T-helper 2 cell treated with Interferon-gamma antibody and Interleukin-4, amounts not matched to agents 5 μg/mL and 100 μg/mL, for 36 hours (primary cell): ENCODE data around the gene RAB10.
A peak's percentile ranks its signal among the peaks of the same experiment; 100 is the strongest.

ENCODE experiments used
- DNase-seq: peaks from one replicate; pipeline ENCODE4 v3.0.0; 2021; ENCODE audit warnings: low spot score
- H3K27ac Mint-ChIP-seq: one replicate; pipeline ENCODE4 v1.8.0; 2021; ENCODE audit warnings: mild to moderate bottlenecking, mixed read lengths
- H3K27me3 Mint-ChIP-seq: one replicate; pipeline ENCODE4 v1.8.0; 2021; ENCODE audit warnings: low read depth, mixed read lengths
- H3K36me3 Mint-ChIP-seq: one replicate; pipeline ENCODE4 v1.8.0; 2021; ENCODE audit warnings: low read depth, mixed read lengths
- H3K4me1 Mint-ChIP-seq: one replicate; pipeline ENCODE4 v1.8.0; 2021; ENCODE audit warnings: low read depth, mixed read lengths
- H3K4me3 Mint-ChIP-seq: one replicate; pipeline ENCODE4 v1.8.0; 2022; ENCODE audit warnings: mild to moderate bottlenecking, moderate library complexity, mixed read lengths
- H3K9me3 Mint-ChIP-seq: one replicate; pipeline ENCODE4 v1.8.0; 2021; ENCODE audit warnings: mixed read lengths

The RAB10 gene

GRCh38 chr2:26114151-26114550 is 80.3 kb downstream of the RAB10 start:
- no peak for DNase-seq
- H3K36me3 Mint-ChIP-seq, result peaks cover 26% of the 10 kb centered on the region
- no peaks in the 10 kb centered on the region for H3K9me3 Mint-ChIP-seq
- no peak overlapping the region for H3K4me3 Mint-ChIP-seq
- no peak overlapping the region for H3K27ac Mint-ChIP-seq
- H3K4me1 Mint-ChIP-seq, result peaks cover 12% of the 10 kb centered on the region
- no peaks in the 10 kb centered on the region for H3K27me3 Mint-ChIP-seq

GRCh38 chr2:26118682-26119081 is 84.8 kb downstream of the RAB10 start:
- no peak overlapping the region for H3K4me3 Mint-ChIP-seq
- H3K27me3 Mint-ChIP-seq, result no peaks in the 10 kb centered on the region
- no peak for DNase-seq
- H3K9me3 Mint-ChIP-seq, result no peaks in the 10 kb centered on the region
- no peak overlapping the region for H3K27ac Mint-ChIP-seq
- H3K36me3 Mint-ChIP-seq, result peaks cover 10% of the 10 kb centered on the region
- peaks cover 11% of the 10 kb centered on the region for H3K4me1 Mint-ChIP-seq

- no peak overlapping the region for H3K27ac Mint-ChIP-seq
These were observed 85.6 kb downstream of the RAB10 start for GRCh38 chr2:26119521-26119920.

GRCh38 chr2:26122630-26123029 is 88.7 kb downstream of the RAB10 start:
- no peak overlapping the region for H3K4me3 Mint-ChIP-seq
- DNase-seq, result no peak
- H3K36me3 Mint-ChIP-seq, result peaks cover 5% of the 10 kb centered on the region
- H3K27ac Mint-ChIP-seq, result no peak overlapping the region
- peaks cover 9% of the 10 kb centered on the region for H3K4me1 Mint-ChIP-seq
- no peaks in the 10 kb centered on the region for H3K27me3 Mint-ChIP-seq
- H3K9me3 Mint-ChIP-seq, result no peaks in the 10 kb centered on the region

More at GRCh38 chr2:26119521-26119920, 85.6 kb downstream of the RAB10 start:
- Mint-ChIP-seq H3K36me3 (peaks cover 7% of the 10 kb centered on the region), H3K4me1 (peaks cover 6% of the 10 kb centered on the region), H3K9me3 (no peaks in the 10 kb centered on the region), H3K4me3 (no peak overlapping the region), H3K27me3 (no peaks in the 10 kb centered on the region)
- no peak for DNase-seq

GRCh38 chr2:26123426-26123825 is 89.5 kb downstream of the RAB10 start:
- Mint-ChIP-seq H3K36me3 (peaks cover 7% of the 10 kb centered on the region), H3K9me3 (no peaks in the 10 kb centered on the region), H3K27ac (peak overlapping the region; percentile 11), H3K4me3 (no peak overlapping the region), H3K4me1 (peaks cover 9% of the 10 kb centered on the region), H3K27me3 (no peaks in the 10 kb centered on the region)
- DNase-seq, result no peak

GRCh38 chr2:26126074-26126473 is 92.2 kb downstream of the RAB10 start:
- no peak overlapping the region for H3K27ac Mint-ChIP-seq
- H3K36me3 Mint-ChIP-seq, result peaks cover 15% of the 10 kb centered on the region
- H3K27me3 Mint-ChIP-seq, result no peaks in the 10 kb centered on the region
- peaks cover 18% of the 10 kb centered on the region for H3K4me1 Mint-ChIP-seq
- no peak for DNase-seq
- H3K9me3 Mint-ChIP-seq, result no peaks in the 10 kb centered on the region
- H3K4me3 Mint-ChIP-seq, result no peak overlapping the region

GRCh38 chr2:26128176-26128575 is 94.3 kb downstream of the RAB10 start:
- Mint-ChIP-seq H3K27me3 (no peaks in the 10 kb centered on the region), H3K36me3 (peaks cover 18% of the 10 kb centered on the region), H3K9me3 (no peaks in the 10 kb centered on the region), H3K4me1 (peaks cover 20% of the 10 kb centered on the region), H3K27ac (no peak overlapping the region), H3K4me3 (no peak overlapping the region)
- no peak for DNase-seq

- no peaks in the 10 kb centered on the region for H3K9me3 Mint-ChIP-seq
- no peaks in the 10 kb centered on the region for H3K27me3 Mint-ChIP-seq
- H3K36me3 Mint-ChIP-seq, result peaks cover 28% of the 10 kb centered on the region
- DNase-seq, result no peak
- H3K4me3 Mint-ChIP-seq, result no peak overlapping the region
- peak overlapping the region; percentile 28 for H3K27ac Mint-ChIP-seq
- H3K4me1 Mint-ChIP-seq, result peaks cover 15% of the 10 kb centered on the region
These were observed 96.9 kb downstream of the RAB10 start for GRCh38 chr2:26130763-26131162.

GRCh38 chr2:26136451-26136850 is 102.6 kb downstream of the RAB10 start:
- Mint-ChIP-seq H3K27me3 (no peaks in the 10 kb centered on the region), H3K36me3 (peaks cover 20% of the 10 kb centered on the region), H3K9me3 (no peaks in the 10 kb centered on the region), H3K4me3 (no peak overlapping the region), H3K4me1 (peaks cover 5% of the 10 kb centered on the region), H3K27ac (no peak overlapping the region)
- DNase-seq, result no peak

- no peak for DNase-seq
- no peaks in the 10 kb centered on the region for H3K27me3 Mint-ChIP-seq
- H3K4me3 Mint-ChIP-seq, result no peak overlapping the region
- H3K27ac Mint-ChIP-seq, result peak overlapping the region; percentile 1
- H3K9me3 Mint-ChIP-seq, result no peaks in the 10 kb centered on the region
- peaks cover 4% of the 10 kb centered on the region for H3K4me1 Mint-ChIP-seq
- peaks cover 18% of the 10 kb centered on the region for H3K36me3 Mint-ChIP-seq
These were observed 105.6 kb downstream of the RAB10 start for GRCh38 chr2:26139269-26140183.

- Mint-ChIP-seq H3K4me3 (no peak overlapping the region), H3K9me3 (no peaks in the 10 kb centered on the region), H3K27me3 (no peaks in the 10 kb centered on the region), H3K27ac (no peak overlapping the region), H3K4me1 (peaks cover 2% of the 10 kb centered on the region), H3K36me3 (peaks cover 7% of the 10 kb centered on the region)
- no peak for DNase-seq
These were observed 107.4 kb downstream of the RAB10 start for GRCh38 chr2:26141145-26141769.

- H3K27me3 Mint-ChIP-seq, result peaks cover 3% of the 10 kb centered on the region
- no peak overlapping the region for H3K27ac Mint-ChIP-seq
- no peak overlapping the region for H3K4me3 Mint-ChIP-seq
- DNase-seq, result no peak
- peaks cover 4% of the 10 kb centered on the region for H3K36me3 Mint-ChIP-seq
- peaks cover 2% of the 10 kb centered on the region for H3K4me1 Mint-ChIP-seq
- no peaks in the 10 kb centered on the region for H3K9me3 Mint-ChIP-seq
These were observed 110.1 kb downstream of the RAB10 start for GRCh38 chr2:26144031-26144430.

- Mint-ChIP-seq H3K4me3 (no peak overlapping the region), H3K36me3 (peaks cover 4% of the 10 kb centered on the region), H3K27ac (peak overlapping the region; percentile 41), H3K27me3 (peaks cover 10% of the 10 kb centered on the region), H3K9me3 (no peaks in the 10 kb centered on the region), H3K4me1 (peaks cover 2% of the 10 kb centered on the region)
- DNase-seq, result peak; percentile 40
These were observed 111.2 kb downstream of the RAB10 start for GRCh38 chr2:26144953-26145680.

GRCh38 chr2:26148501-26148900 is 114.6 kb downstream of the RAB10 start:
- Mint-ChIP-seq H3K27ac (no peak overlapping the region), H3K4me3 (no peak overlapping the region), H3K36me3 (no peaks in the 10 kb centered on the region), H3K4me1 (peaks cover 2% of the 10 kb centered on the region), H3K27me3 (peaks cover 22% of the 10 kb centered on the region), H3K9me3 (no peaks in the 10 kb centered on the region)
- DNase-seq, result no peak
